ENCODE data around the gene GTPBP8.

DNA sequence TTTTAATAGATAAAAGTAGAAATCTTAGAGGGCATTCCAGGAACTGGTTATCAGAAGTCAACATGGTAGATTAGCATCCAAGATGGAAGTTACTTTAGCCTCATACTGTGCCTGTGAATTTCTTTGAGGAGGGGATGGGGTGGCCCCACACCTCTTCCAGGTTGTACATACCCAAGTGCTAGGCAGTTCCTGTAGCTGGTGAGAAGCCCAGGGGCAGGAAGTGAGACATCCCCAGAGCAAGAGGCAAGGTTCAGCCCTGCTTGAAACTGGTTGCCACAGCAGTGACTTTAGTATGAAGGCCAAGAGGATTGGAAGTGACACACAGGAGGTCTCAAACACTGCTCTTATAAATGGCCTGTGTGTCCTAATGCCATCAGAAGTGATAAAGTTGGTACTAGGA, 11.9 kb downstream of the GTPBP8 start:
- TF ChIP-seq CTCF (IDR thresholded peaks at IDR 0.05) (no peak), POLR2A (IDR thresholded peaks at IDR 0.05) (no peak)

Measured in thyroid gland (tissue), 4 donors.